ENCODE results near the gene PYGM.

The PYGM gene

DNA sequence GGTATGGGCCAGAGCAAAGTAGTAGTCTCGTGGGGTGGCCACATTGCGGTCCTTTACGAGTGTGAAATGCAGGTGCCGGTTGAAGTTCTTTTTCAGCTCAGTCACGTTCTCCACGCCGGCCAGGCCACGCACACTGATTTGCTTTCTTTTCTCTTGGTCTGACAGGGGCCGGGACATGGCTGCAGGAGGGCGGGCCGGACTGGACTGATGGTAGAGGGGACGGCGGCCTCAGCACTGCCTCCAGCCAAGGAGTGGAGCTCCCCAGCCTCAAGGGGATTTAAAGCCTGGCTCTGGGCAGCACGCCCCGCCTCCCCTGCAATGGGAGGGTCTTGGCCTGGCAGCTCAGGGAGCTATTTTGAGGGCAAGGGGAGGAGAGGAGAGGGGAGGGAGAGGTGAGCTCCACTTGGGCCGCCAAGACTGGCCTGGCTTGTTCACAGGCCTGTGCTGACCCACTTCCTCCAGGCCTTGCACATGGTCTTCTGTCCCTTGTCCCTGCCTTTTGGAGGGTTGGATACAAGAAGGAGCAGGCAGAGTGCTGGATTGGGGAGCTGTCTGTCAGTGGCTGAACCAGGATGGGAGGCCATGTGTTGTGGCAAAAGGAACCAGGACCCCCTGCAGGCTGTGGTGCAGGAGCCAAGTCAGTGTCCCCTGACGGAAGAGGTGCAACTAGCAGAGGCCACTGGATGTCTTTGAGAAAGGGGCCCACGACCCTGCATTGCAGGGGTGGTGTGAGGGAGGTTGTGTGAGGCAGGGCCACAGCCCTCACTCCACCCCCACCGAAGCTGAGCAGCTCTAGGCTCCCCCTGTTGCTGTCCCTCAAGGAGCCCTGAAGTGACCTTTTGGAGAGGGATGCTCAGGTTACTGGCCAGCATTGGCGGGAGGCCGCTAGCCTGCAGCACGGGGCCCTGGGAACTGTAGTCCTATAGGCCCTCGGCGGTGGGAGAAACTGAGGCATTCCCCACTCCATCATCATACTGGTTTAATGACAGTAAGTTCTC, at the start of gene PYGM:
Gene PYGM (minus strand): TSS at position 253 of the 998 bp plus-strand sequence. CDS start 76 bp downstream, at position 177.
- DNase-seq, result peak in 1 of 6 experiments; percentile 37

DNA sequence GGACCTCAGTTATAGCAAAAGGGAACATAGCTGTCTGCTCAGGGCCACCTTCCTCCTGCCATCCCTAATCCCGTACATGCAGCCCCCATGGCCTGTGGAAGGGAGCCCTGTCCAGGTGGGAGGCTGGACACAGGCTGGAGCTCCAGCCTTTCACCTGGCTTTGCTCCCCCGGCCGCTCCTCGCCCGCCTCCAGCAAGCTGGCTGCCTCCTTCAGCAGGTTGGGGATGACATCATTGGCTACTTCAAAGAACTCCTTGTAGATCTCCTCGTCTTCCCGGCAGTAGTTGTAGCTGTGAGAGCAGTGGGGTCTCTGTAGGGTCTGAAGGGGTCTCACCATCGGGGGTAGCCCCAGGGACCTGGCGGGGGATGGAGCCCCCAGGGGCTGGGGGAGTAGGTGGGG, 45.7 kb upstream of the PYGM start:
- no peak for DNase-seq

DNA sequence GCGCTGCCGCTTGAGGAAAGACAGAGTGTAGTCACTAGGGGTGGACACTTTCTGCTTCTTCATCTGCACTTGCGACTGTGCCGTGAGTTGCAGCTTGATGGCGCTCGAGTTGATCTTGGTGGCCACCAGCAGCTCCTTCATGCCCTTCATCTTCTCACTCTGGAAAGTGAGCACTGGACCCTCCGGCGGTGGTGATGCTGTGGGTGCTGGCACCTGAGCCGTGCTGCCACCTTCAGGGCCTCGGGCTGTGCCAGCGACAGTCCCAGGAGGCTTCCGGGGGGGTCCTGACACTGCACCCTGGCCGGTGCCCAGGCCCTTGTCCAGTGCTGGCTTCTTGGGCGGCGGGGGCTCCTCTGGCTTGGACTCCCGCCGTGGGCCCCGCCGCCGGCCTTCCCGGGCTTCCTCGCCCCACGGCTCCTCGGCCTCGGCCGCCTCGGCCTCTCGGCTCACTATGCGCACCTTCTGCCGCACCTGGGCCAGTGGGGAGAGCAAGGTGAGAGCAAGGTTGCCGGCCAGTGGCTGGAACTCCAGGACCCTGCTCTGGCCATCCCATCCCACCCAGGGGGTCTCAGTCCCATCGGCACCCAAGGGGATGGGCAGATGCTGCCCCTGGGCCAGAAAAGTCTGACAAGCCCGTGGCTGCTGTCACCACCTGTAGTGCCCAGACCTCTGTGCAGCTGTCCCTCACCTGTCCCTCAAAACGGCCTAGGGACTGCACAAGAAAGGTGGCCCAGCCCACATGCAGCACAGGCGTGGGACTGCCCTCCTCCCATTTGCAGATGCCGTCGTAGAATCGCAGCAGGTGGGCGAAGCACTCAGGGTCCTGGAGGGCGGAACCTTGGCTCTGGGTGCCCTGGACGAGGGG, 44.8 kb upstream of the PYGM start:
- DNase-seq, result no peak

DNA sequence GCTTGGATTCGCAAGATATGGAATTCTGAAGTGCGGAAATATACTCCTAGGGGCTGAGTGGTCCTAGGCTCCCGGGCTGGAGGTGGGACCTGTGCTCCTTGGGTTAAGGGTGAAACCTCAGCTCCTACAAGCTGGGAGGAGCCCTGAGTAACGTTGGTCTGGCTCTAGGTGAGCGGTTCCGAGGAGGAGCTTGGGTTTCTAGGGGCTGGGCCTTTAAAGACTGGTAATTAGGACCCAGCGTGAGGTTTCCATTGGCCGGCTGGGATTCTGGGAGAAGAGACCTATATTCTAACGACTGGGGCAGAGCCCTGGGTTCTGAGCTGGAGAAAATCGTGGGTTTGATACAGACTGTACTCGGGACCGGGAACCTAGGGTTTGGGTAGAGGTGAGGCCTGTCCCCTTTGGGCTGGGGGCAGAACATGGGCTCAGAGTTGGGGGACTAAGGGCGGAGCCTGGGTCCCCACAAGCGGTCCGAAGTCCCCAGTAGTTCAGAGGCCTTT, 44.1 kb upstream of the PYGM start:
- no peak for DNase-seq

DNA sequence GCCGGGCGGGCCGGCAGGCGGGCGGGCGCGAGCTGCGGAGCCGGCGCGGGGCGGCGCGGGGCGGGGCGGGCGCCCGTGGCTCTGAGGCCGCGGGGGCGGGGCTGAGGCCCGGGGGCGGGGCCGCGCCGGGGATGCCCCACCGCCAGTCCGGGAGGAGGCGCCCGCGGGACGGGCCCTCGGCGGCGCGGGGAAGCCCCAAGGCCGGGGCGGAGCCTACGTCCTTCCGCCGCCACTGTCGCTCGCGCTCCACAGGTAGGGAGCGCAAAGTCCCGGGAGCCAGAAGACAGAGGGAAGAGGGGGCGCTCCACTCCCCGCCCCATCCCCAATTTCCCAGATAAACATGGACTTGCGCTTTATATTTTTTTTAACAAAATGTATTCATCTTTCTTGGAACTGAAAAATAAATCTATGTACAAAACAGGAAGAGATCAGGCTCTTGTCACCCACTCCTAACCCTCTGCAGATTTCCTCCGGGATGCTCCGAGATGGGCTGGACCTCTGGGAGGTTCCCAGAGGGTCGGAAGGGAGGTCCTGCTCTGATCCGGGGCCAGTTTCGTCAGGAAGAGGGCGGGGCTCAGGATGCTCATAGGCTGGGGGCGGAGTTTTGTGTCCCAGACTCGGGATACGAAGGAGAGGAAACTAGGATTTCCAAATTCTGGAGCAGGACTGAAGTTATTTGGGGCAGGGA, 43.5 kb upstream of the PYGM start, which contains the start of gene MAP4K2:
Gene MAP4K2 (minus strand): TSS at position 57 of the 688 bp plus-strand sequence. CDS start 65 bp downstream, outside the sequence.
- peak; percentile 75 to 87 (median 82) for DNase-seq

DNA sequence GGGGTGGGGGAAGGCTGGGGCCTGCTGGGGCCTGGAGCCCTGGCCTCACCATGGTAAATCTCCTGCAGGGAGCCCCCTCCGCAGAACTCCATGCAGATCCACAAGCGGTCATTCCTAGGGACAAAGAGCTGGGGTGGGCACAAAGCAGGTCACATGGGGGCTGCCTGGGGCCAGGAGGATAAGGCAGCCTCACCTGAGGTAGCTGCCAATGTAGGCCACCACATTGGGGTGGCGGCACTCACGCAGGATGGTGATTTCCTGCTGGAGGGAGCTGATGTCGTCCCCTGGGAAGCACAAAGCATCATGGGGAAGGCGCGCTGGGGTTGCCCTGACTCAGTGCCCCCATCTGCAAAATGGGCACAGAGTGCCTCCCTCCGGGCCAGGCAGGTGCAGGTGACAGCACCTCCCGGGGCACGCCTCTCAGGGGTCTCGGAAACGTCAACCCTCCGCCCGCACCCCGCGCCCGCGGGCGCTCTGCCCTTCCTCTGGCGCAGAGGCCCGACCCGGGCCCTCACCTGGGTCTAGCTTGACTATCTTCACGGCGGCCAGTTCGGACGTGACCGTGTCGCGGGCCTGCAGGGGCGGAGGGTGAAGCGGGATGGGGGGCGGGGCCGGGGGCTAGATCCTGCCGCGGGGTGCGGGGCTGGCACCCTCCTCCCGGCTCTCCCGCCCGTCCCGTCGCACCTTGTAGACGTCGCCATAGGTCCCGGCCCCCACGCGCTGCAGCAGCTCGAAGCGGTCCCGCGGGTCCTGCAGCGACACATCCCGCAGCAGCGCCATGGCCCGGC, 42.8 kb upstream of the PYGM start:
- DNase-seq, result peak in 3 of 6 experiments; percentile 38 to 66 (median 51)

DNA sequence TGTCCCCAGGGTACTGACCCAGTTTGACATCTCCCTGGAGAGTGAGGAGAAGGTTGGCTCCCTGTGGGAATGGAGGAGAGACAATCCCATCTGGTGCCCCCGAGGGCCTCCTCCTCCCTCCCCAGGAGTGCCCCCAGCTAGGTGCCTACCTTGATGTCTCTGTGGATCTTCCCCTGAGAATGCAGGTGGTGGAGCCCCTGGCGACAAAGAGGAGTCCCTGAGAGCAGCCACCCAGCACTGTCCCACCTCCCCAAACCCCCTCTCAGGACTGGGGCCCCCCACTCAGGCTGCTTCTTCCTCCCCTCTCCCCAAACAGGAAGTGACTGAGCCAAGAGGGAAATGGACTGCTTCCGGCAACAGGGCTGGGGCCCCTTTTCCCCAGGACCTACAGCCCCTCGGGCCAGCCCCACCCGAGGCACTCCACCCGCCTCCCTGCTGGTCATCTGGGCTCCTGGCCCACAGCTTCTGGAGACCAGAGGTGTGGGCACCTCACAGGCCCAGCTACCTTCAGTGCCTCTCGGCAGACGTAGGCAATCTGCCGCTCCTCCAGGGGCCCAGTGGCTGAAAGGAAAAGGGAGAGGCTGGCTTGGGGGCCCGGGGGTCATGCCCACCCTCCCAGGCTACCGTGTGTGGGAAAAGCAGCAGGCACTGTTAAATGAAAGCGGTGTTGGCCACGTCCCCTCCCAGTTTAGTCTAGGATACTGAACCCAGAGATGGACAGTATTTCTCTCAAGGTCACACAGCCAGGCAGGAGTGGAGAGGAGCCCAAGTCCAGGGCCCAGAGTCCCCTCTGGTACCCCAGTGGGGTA, 42.0 kb upstream of the PYGM start:
- peak in 1 of 6 experiments; percentile 16 for DNase-seq

DNA sequence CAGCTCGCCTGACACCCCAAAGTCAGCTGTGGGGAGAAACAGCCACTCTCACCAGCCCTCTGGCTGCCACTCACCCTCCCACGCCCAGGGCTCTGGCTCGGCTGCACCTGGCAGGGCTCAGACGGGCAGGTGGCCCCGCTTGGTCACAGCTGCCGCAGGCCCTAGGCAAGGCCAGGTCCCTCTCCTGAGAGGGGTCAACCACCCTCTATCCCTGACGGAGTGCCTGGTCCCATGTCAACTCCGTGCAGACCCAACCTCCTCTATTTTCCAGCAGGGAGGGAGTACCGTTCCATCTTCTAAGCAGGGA, 41.3 kb upstream of the PYGM start:
- no peak for DNase-seq

DNA sequence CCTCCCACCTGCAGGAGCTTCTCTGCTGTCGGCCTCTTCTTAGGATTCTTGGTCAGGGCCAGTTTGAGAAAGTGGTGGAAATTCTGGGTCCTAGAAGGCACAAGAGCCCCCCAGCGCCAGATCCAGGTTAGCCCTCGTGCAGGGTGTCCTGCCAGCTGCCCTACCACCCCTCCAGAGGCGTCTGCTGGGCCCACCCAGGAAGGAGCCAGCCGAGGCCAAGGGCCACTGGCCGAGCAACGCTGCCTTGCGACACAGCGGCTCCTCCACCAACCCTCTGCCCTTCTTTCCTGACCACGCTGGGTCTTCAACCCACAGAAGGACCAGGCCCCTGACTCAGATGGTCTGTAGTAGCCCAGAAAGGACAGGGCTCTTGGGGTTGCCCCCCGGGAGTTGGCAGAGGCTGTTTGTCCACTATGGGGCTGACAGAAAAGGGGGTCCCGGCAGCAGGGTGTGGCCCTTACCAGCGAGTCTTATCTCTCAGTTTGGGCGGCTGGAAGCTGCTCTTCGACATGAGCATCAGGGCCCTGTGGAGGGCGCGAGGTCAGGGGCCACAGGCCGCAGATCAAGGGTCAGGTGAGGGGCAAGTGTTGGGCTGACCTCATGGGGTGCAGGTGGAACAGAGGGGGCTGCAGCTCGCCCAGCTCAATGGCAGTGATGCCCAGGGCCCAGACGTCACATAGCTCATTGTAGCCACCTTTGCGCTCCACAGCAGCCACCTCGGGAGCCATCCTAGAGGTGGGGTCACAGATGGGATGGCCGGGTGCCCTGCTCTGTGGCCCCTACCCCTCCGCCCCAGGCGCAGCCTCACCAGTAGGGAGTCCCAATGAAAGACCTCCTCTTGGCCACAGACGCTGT, 40.8 kb upstream of the PYGM start:
- DNase-seq, result no peak

DNA sequence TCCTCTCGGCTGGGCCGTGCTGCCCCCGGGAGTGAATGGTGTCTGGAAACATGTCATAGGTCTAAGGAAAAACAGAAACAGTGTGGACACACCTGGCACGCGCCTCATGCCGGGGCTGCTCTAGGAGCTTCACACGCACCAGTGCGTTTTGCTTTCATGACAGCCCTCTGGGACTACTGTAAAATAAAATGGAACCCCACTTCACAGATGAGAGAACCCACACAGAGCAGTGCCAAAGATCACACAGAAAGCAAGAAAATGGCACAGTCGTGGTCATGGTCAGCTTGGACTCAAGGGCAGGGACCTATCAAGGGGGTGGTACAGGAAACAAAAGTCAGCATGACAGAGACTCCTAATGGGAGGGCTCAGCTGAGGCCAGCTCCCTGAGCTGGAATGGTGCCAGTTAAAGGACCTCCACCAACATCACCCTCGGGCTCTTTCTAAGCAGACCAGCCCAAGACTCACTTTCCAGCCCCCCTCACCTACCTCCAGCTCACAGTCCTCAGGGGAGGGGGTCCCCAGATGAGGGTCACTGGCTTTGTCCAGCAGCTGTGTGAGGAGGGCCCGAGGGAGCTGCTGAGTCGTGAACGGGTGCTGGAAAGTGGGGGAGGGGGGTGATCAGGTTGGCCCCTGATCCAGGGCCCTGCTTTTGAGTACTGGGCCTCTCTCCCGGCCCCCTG, 40.0 kb upstream of the PYGM start:
- DNase-seq, result no peak

DNA sequence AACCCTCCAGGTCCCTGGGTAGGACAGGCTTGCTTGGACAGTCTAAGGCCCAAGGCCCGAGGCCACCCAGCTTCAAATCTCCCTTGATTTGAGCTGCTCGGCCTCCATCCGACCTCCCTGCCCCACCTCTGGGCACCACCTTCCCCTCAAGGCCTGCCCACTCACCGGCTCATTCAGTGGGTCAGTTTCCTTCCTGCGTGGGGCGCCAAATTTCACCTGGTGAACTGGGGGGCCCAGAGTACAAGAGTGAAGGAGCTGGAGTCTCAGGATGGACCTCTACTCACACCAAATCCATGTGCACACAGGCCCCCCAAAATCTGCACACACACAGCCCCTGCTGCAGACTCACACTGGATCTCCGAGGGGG, 39.5 kb upstream of the PYGM start:
- DNase-seq, result no peak

DNA sequence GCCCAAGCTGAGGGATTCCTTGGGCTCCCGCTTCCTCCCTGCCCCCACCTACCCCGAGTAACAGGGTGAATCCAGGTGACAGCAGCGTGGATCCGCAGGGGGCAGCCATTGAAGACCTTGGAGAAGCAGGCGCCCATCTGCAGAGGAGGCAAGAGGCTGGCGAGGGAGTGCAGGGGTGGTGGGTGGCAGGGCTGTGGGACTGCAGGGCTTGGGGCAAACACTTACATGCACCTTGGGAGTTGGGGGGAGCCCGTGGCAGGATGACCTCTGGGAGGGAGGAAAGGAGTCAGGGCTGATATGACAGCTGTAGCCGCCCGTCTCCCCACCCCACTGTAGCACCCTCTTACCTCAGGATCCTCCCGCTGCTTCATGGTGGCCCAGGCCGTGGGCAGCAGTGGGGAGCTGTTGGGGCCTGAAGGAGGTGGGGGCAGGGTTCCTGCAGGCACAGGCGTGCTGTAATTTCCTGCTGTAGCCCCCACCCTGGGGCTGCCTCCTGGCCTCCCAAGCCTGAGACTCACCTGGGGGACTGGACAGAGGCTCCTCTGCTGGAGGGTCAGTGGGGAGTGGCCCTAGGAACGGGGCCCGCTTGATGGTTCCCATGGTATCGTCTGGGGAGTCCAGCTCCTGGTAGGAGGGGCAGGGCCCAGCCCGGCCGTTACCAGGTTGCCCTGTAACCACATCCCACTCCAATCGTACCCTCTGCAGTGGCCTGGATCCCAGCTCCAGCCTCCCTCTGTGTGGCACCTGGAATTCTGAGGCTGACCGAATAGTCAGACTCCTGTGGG, 37.2 kb upstream of the PYGM start:
- DNase-seq, result no peak

DNA sequence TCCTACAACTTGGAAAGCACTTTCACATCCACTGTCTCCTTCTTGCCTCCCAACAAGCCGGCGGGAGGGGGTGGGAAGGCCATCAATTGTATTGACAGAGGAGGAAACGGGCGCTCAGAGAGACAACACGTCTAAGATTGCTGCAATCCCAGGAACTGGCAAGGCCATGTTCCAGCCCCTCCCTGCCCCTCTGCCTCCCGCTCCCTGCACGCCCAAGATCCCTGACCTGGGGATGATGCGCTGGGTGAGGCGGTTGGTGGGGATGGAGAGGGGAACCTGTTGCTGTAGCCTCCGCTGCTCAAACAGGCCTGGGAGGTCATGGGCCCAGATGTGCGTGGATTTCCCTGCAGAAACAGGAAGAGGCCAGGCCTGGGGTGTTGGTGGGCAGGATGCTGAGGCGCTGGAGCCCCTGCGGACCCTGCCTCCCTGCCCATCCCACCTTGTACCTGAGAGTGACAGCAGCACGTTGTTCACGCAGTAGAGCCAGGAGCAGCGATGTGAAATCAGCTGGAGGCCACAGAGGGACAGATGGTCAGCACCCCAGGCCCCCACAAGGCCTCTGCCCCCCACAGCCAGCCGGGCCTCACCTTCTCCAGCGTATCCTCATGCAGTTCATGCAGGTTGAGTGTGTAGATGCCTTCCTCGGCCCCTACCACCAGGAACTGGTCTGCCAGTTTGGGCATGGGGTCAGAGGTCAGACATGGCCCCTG, 36.4 kb upstream of the PYGM start:
- no peak for DNase-seq

DNA sequence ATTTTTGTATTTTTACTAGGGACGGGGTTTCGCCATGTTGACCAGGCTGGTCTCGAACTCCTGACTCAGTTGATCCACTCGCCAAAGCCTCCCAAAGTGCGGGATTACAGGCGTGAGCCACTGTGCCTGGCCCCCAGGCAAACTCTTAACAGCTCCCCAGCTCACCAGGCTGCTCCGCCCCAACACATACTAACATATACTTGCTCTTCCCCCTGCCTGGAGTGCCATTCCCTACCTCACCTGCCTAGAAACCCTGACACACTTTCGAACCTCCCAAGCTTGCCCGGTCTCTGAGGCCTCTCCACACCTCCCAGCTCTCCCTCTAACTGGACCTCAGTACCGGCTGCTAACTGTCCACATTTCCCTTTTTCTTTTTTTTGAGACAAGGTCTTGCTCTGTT, 34.8 kb upstream of the PYGM start:
- no peak for DNase-seq

DNA sequence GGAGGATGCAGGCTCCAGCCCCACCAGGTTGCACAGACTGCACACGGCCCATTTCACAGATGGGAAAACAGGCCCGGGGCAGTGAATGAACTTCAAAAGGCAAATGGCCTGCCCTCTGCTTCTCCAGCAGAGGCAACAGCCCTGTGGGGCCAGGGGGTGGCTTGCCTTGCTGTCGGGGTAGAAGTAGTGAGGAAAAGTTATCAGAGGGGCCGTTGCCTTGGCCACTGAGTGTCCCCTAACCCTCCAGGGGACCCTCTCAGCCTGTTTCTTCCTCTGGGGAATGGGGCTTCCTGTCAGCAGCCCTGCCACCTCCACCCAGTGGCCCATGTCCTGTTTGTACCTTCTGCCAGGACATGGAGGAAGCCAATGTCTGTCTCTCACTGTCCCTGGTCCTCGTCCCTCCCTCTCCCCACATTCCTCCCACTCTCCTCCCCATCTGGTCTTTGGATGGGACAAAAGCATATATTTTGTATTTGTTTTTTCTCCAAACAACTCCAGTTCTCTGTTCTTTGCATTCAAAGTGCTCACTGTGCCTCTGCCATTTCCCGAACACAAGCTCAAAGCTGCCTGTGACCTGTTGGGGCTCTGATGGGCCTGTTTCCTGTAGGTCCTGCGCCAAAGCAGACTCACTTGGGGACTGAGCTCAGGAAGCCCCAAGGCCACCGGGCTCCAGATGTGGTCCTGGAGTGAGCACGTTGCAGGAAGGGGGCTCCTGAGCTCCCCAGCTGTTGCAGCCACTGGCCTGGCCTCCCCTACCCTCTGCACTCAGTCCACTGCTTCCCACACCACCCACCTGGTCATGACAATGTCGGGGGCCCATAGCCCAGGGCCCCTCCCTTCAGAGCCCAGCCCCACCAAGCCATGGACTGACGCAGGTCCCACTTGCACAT, 33.7 kb upstream of the PYGM start:
- DNase-seq, result no peak

DNA sequence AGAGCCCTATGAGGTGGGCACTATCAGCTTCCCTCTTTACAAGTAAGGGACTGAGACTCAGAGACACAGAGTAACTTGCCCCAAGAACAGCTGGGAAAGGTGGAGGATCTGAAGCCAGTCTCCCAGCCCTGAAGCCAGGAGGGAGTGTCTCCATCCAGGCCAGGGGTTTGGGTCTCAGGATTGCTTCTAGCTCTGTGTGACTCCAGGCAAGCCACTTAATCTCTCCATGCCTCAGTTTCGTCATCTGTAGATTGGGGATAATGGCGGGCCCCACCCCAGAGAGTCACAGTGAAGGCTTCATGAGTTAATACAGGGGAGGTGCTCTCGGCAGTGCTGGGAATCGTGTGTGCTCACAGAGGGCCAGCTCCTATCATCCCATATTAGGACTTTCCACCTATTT, 32.7 kb upstream of the PYGM start:
- DNase-seq, result no peak

DNA sequence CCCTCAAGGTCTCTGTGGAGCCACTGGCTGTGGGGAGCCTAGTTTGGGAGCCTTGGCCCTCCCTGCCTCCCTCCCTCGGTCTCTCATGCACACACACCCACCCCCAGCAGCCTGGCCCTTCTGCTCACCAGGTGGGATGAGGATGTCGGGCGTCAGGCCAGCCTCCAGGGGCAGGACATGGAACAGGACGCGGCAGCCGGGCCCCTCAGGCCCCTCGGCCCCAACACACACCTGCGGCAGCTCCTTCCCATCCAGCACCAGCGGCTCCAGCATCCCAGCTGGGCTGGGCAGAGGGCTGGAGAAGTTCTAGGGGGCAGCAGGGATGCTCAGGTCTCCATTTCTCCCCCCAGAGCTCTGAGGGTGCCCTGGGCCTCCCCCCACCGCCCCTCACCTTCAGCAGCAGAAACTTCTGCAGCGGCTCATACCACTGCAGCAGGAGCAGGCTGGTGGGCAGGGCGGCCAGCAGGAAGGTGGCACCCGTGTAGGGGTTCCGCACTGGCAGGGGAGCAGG, 32.1 kb upstream of the PYGM start:
- no peak for DNase-seq

All from stimulated activated naive CD4-positive, alpha-beta T cell (primary cell).